Peyer's patch (tissue), 4 donors: ENCODE measurements around the gene TANGO6. TPM values are rescaled to one million over a fixed set of nuclear protein-coding genes. Genes with fewer than 3 reads are reported as not detected.

ENCODE experiments used
- DNase-seq, 3 donors: peaks; one replicate each; pipeline ENCODE4 v3.0.0-alpha.2; 2017 to 2019
- H3K27ac ChIP-seq, 4 donors: fragments of 200-600 bp; sonication (generic); one replicate each; pipeline ENCODE4 v1.5.1; 2016 to 2019
- H3K27me3 ChIP-seq, 2 donors: fragments of 200-600 bp; sonication (generic); one replicate each; pipeline ENCODE4 v1.5.1; 2019
- H3K36me3 ChIP-seq, 3 donors: fragments of 200-600 bp; sonication (generic); one replicate each; pipeline ENCODE4 v1.5.1; 2016 to 2019
- H3K4me1 ChIP-seq, 4 donors: fragments of 200-600 bp; sonication (generic); one replicate each; pipeline ENCODE4 v1.5.1; 2016 to 2019
- H3K4me3 ChIP-seq, 4 donors: fragments of 200-600 bp; sonication (generic); 1 replicate in 3 of 4; 2 replicates in 1 of 4; pipeline ENCODE4 v1.5.1; 2016 to 2019; ENCODE audit warnings: mild to moderate bottlenecking in 1 of 4
- H3K9me3 ChIP-seq, 4 donors: fragments of 200-600 bp; sonication (generic); one replicate each; pipeline ENCODE4 v1.5.1; 2016 to 2019; ENCODE audit warnings: mild to moderate bottlenecking in 1 of 4
- CTCF ChIP-seq, 6 experiments: fragments of 450-650 bp in 4 of 6; fragments of 200-600 bp in 2 of 6; sonication (generic) in 1 of 6; IDR thresholded peaks; one replicate each; pipeline ENCODE4 v1.5.1; 2017 to 2019; ENCODE audit warnings: antibody characterized with exemption in 6 of 6, mild to moderate bottlenecking in 3 of 6, moderate library complexity in 1 of 6
- POLR2A ChIP-seq, 2 donors: fragments of 450-650 bp; IDR thresholded peaks; one replicate each; pipeline ENCODE4 v1.5.1; 2017; ENCODE audit warnings: antibody characterized with exemption in 2 of 2, mild to moderate bottlenecking in 2 of 2, moderate library complexity in 2 of 2
- total RNA-seq, 4 donors: library from RNA; depleted of rRNA; stranded (reverse); fragments of >200 nt; gene quantifications; one replicate each; pipeline ENCODE4 v1.1.0, GENCODE V29; 2016

The TANGO6 gene
- total RNA-seq, 4 donors from 2014 or later, result 9.2 to 44.6 (median 13.0) TPM

GRCh38 chr16:69127966-69128510 is 284.7 kb downstream of the TANGO6 start:
- DNase-seq, result peak in 1 of 3 donors; percentile 37
- Histone ChIP-seq H3K9me3 (no peaks in the 10 kb centered on the region), H3K4me1 (peaks cover 0 to 15% (median 2%) of the 10 kb centered on the region in 4 donors), H3K27me3 (no peaks in the 10 kb centered on the region), H3K36me3 (no peaks in the 10 kb centered on the region), H3K4me3 (no peak overlapping the region), H3K27ac (no peak overlapping the region)
- TF ChIP-seq POLR2A (IDR thresholded peaks at IDR 0.05) (no peak), CTCF (IDR thresholded peaks at IDR 0.05) (no peak)

GRCh38 chr16:69130461-69130860 is 287.1 kb downstream of the TANGO6 start:
- TF ChIP-seq CTCF (IDR thresholded peaks at IDR 0.05), result no peak
- no peak for TF ChIP-seq POLR2A (IDR thresholded peaks at IDR 0.05)
- Histone ChIP-seq H3K4me3 (no peak overlapping the region), H3K9me3 (no peaks in the 10 kb centered on the region), H3K4me1 (peaks cover 0 to 23% (median 2%) of the 10 kb centered on the region in 4 donors), H3K27me3 (no peaks in the 10 kb centered on the region), H3K36me3 (no peaks in the 10 kb centered on the region), H3K27ac (no peak overlapping the region)
- DNase-seq, result no peak

DNA sequence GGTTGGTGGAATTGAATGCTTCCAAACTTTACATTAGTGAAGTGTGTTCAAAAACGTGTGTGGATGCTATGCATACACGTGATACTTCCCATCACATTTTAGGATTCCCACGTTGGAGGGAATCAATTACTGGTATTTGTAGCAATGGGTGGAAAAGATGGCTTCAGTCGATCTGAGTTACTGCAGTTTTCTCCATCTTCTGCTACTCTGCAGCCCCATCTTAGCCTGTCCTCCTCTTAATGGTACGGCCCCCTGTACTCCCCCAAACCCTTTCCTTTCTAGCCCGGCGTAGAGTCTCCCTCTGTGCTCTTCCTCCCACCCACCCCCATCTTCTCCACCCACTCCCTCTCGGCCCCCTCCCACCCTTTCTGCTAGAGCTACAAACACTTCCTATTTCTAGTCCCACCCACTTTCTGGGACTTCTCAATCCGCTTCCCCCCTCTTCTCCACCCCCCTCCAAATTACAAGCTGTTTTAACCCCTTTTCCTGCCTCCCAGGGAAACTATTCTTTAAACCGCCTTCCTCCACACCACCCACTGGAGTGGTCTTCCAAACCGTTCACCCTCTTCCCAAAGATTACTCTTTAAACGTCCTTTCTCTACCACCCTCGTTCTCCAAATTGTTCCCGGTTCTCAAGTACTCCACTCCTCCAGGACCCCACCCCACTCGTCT is 288.0 kb downstream of the TANGO6 start:
- DNase-seq, result peak in 1 of 3 donors; percentile 48
- no peaks in the 10 kb centered on the region for H3K36me3 ChIP-seq

DNA sequence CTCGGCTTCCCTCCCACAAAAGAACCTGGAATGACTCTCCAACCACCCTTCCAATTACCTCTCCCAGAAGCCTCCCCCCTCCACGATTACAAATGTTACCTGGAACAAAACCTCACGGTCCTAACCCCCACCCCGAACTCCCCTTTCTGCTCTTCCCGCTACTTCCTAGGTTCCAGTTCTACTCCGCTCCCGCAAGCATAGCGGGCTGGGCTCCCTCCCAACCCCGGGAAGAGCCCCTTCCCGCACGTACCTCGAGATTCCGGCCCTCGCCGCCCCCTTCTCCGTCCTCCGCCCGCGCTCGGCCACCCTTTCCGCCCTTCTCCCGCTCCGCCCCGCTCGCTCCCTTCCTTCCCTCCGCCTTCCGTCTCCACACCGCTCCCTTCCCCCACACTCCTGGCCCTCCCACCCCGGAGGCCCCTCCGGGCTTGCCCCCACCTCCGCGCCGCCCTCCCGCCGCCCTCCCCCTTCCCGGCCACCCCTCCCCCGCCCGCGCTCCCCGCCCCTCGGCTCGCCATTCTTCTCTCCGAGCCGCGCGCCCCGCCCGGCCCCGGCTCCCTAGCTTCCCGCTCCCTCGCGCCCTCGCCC is 288.6 kb downstream of the TANGO6 start:
- TF ChIP-seq CTCF (IDR thresholded peaks at IDR 0.05) (no peak), POLR2A (IDR thresholded peaks at IDR 0.05) (no peak)
- Histone ChIP-seq H3K9me3 (no peaks in the 10 kb centered on the region), H3K36me3 (peaks cover 0 to 1% (median 0%) of the 10 kb centered on the region in 3 donors), H3K4me3 (peak overlapping the region; percentile 57 to 96 (median 90)), H3K27me3 (no peaks in the 10 kb centered on the region), H3K27ac (peak overlapping the region; percentile 88 to 98 (median 95)), H3K4me1 (peaks cover 0 to 23% (median 2%) of the 10 kb centered on the region in 4 donors)
- DNase-seq, result peak; percentile 64 to 83 (median 81)

More for the DNA sequence above, 288.0 kb downstream of the TANGO6 start:
- Histone ChIP-seq H3K27me3 (no peaks in the 10 kb centered on the region), H3K9me3 (no peaks in the 10 kb centered on the region), H3K4me3 (peak overlapping the region; percentile 57 to 96 (median 90)), H3K27ac (peak overlapping the region; percentile 88 to 98 (median 95)), H3K4me1 (peaks cover 0 to 23% (median 2%) of the 10 kb centered on the region in 4 donors)
- no peak for TF ChIP-seq CTCF (IDR thresholded peaks at IDR 0.05)
- no peak for TF ChIP-seq POLR2A (IDR thresholded peaks at IDR 0.05)

DNA sequence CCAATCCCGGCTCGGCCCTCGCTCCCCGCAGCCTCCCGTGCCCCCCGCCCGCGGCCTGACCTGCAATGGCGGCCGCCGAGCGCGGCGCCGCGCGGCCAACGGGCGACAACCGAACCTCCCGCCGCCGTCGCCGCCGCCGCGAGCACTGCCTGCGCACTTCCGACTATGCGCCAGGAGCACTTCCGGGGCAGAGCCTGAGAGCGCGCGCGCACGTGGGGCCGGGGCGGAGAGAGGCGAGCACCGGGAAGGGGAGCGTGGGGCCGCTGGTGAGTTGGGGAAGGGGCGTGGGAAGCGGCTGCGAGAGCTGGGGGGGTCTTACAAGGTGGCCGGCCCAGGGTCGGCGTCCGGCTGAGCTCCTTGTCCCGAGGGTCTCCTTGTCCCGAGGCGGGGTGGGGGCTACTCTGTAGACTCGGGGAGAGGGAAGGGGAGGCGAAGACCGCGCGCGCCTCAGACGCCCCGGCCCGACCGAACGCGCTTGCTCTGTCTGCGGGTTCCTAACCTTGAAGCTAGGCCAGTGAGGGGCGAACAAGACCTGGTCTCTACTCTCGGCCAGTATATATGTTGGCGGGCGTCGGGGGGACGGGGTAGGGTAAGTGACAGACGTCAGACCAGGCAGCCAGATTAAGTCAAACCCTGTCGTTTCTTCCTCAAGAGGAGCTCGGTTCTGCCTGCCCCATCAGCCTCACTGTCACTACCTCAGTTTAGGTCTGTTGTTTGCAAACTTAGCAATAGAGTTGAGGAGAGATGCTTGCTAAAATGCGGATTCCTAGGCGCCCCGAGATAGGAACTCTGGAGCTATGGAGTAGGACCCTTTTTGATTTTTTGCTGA is 289.3 kb downstream of the TANGO6 start, which contains the start of the genes CHTF8 and UTP4:
CHTF8 (minus strand) TSS at position 165 of the 829 bp plus-strand sequence. CDS start 11,130 bp downstream, outside the sequence.
UTP4 (plus strand) TSS at position 226 of the 829 bp plus-strand sequence. CDS start 811 bp downstream, outside the sequence.
- no peaks in the 10 kb centered on the region for H3K27me3 ChIP-seq
- H3K4me3 ChIP-seq, result peak within 1 kb of the TSS; percentile 57 to 96 (median 90)
- H3K27ac ChIP-seq, result peak within 1 kb of the TSS; percentile 88 to 98 (median 95)
- H3K36me3 ChIP-seq, result peaks cover 0 to 6% (median 0%) of the 10 kb centered on the region in 3 donors
- peaks cover 0 to 23% (median 2%) of the 10 kb centered on the region in 4 donors for H3K4me1 ChIP-seq
- no peaks in the 10 kb centered on the region for H3K9me3 ChIP-seq
- peak; percentile 55 to 92 for TF ChIP-seq POLR2A (IDR thresholded peaks at IDR 0.05)
- TF ChIP-seq CTCF (IDR thresholded peaks at IDR 0.05), result no peak
- peak; percentile 84 to 93 (median 92) for DNase-seq
